Measurements from ENCODE around the gene PLPP7.

The PLPP7 gene

DNA sequence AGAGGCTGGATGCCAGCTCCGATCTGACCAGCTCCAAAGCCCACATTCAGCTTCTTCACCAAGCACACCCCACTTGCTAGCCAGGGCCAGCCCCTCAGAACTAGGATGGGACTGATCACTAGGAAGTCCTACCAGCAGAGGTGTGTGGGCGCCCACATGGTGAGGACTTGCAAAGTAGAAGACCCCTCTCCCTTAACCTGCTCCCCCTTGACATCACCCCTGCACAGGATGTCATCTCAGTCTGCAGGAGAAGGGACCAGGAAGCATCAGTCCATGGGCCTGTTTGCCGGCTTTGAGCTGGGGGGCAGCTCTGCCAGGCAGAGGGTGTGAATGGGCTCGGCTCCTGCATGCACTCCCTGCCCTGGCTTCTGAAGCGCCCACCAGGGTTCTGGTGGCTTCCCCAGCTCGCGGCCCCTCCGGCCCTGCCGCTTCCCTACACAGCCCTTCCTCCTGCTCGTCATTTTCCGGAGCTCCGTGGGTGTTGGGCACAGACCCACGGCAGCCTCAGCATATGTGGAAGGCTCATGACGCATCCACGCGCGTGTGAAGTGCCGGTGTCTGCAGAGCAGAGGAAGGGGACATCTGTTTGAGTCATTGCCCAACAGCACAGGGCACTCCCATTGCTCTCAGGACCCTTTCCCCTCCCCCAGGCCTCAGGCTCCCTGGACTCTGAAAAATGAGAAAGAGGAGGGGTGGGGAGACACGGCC is 9.5 kb upstream of the PLPP7 start:
- TF ChIP-seq, protein P1, sequence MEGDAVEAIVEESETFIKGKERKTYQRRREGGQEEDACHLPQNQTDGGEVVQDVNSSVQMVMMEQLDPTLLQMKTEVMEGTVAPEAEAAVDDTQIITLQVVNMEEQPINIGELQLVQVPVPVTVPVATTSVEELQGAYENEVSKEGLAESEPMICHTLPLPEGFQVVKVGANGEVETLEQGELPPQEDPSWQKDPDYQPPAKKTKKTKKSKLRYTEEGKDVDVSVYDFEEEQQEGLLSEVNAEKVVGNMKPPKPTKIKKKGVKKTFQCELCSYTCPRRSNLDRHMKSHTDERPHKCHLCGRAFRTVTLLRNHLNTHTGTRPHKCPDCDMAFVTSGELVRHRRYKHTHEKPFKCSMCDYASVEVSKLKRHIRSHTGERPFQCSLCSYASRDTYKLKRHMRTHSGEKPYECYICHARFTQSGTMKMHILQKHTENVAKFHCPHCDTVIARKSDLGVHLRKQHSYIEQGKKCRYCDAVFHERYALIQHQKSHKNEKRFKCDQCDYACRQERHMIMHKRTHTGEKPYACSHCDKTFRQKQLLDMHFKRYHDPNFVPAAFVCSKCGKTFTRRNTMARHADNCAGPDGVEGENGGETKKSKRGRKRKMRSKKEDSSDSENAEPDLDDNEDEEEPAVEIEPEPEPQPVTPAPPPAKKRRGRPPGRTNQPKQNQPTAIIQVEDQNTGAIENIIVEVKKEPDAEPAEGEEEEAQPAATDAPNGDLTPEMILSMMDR (IDR thresholded peaks at IDR 0.05; ENCODE audit: borderline replicate concordance, insufficient read depth, low read depth, low read length): no peak

DNA sequence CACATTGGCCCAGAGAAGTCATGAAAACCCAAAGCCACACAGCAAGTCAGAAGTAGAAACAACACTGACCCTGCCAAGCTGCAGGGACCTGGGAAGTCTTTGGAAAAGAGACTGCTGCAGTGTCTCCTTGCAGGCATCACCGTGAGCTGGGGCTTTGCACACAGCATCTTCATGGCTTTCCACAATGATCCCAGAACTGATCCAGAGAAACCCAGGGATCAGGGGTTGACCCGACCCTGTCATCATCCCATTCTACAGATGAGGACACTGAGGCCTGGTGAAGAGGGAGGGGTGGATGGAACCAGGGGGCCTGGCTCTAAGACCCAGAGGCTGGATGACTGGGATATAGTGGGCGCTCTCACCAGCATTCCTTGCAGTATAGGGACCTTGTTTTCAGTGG is 8.9 kb upstream of the PLPP7 start:
- TF ChIP-seq, protein P1 (IDR thresholded peaks at IDR 0.05; ENCODE audit: borderline replicate concordance, insufficient read depth, low read depth, low read length): no peak
- H3K4me3 ChIP-seq (ENCODE audit: low read depth, low read length): no peak overlapping the region

More for the DNA sequence above, 9.5 kb upstream of the PLPP7 start:
- H3K4me3 ChIP-seq (ENCODE audit: low read depth, low read length): no peak overlapping the region

DNA sequence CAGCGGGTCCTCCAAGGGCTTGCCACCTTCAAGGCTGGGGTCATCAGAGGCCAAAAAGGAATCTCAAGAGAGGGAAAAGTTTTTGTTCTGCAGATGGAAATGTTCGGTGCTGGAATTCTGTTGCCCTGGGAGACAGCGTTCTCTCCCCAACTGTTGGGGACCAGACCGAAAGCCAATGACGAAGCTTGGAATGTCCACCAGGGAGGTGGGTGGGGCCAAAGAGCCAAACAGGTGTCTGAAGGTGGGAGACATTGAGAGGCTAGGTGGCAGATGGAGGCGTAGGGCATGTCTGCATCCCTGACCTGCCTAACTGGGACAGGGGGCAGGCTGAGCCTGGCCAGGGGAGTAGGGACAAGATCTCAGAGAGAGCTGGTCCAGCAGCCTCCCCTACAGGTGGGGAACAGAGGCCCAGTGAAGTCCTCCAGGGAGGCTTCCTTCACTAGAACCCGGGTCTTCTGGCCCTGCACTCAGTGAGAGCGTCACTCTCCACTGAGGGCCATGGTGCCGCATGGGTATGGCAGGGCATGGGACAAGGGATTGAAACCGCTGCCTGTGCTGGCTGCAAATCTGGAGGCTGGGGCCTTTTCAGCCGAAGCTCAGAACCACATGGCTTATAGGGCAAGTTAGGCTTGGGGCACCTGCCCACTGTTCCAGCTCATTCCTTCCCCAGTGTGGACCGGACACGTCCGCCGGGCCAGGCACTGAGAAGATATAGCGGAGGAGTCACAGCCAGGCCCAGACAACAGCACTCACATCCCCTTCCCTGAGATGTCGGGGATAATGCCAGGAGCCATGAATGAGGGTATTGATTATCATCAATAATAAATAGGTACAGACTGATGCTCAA is 8.2 kb upstream of the PLPP7 start:
- TF ChIP-seq, protein P1 (IDR thresholded peaks at IDR 0.05; ENCODE audit: borderline replicate concordance, insufficient read depth, low read depth, low read length): no peak

DNA sequence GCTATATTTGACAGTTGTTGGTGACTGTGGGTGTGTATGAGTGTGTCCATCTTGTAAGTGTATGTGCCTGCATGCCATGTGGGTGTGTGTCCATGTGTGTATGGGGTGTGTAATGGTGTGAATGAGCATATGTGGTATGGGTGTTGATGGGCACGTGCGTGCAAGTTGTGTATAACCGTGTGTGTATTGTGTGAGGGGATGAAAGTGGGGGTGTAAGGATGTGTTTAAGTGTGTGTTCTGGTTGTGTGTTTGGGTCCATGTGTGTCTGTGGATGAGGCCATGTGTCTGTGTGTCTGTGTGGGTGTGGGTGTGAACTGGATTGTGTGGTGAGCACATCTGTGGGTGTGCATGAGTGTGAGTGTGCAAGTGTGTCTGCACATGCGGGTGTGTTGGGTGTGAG is 7.3 kb upstream of the PLPP7 start:
- H3K4me3 ChIP-seq (ENCODE audit: low read depth, low read length): no peak overlapping the region
- TF ChIP-seq, protein P1 (IDR thresholded peaks at IDR 0.05; ENCODE audit: borderline replicate concordance, insufficient read depth, low read depth, low read length): no peak

More for the DNA sequence above, 8.2 kb upstream of the PLPP7 start:
- H3K4me3 ChIP-seq (ENCODE audit: low read depth, low read length): no peak overlapping the region

DNA sequence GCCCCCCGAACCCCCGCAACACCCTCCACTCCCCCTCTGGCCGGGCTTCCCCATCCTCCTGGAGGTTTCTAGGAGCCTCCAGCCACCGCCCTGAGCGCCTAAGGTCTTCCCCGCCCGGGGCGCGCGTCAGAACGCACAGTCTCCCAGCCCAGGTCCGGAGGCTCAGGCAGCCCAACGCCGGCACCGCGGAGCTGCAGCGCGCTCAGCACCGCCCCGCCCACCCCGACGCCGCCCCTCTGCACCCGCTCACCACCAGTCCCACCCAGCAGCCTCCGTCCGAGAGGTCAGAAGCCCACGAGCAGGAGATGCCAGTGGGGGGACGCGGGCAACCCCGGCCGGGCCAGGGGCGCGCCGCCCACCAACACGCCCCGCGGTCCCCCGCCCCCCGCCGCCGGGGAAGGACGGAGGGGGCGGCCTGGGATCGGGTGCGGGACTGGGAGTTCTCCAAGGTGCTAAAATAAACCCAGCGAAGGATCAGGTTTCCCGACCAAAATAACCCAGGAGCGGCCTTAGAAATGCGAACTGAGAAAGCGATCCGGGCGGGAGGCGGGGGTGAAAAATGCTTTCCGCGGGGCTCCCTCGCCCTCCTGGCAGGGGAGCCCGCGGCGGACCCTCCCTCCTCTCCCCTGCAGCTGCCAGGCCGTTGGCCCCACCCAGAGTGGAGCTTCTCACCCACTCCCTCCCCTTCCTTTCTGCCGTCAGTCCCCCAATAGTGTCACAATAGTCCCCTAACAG is 6.7 kb upstream of the PLPP7 start:
- H3K4me3 ChIP-seq (ENCODE audit: low read depth, low read length): no peak overlapping the region
- TF ChIP-seq, protein P1 (IDR thresholded peaks at IDR 0.05; ENCODE audit: borderline replicate concordance, insufficient read depth, low read depth, low read length): no peak

DNA sequence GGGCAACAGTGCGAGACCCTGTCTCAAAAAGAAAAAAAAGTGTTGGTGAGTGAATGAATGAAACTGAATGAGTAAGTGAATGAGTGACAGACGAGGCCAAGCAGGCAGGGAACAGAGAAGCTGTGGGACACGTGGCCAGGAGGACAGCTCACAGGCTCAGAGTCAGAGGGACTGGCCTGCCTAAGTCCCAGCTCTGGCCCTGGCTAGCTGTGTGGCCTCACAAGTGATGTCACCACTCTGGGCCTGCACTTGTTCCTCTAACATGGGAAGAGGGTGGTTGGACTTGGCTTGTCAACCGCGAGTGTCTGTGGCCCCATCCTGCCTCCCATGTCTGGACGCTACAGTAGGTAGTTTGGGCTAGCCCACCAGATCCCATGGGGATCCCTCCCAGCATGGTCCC is 4.7 kb upstream of the PLPP7 start:
- H3K4me3 ChIP-seq (ENCODE audit: low read depth, low read length): no peak overlapping the region
- TF ChIP-seq, protein P1 (IDR thresholded peaks at IDR 0.05; ENCODE audit: borderline replicate concordance, insufficient read depth, low read depth, low read length): no peak

Measured in GM12875 (cell line).